Activated CD4-positive, alpha-beta memory T cell treated with anti-CD3 and anti-CD28 coated beads, Interleukin-2, amount 10 ng/mL, durations not matched to agents 7 days and 5 days (primary cell): ENCODE data around the gene PANX1. TPM values are rescaled to one million over a fixed set of nuclear protein-coding genes. Genes with fewer than 3 reads are reported as not detected.

Experiments used
- CTCF ChIA-PET: fragments of 350-600 bp; sonication (Branson Sonifier 250); formaldehyde crosslinking; loops from one replicate; lab custom pipeline; 2021; ENCODE audit warnings: antibody characterized with exemption, inconsistent platforms; lab: Charles Lee
- POLR2A ChIA-PET: fragments of 350-600 bp; sonication (Branson Sonifier 250); formaldehyde crosslinking; loops from one replicate; lab custom pipeline; 2021; ENCODE audit warnings: antibody characterized with exemption; lab: Charles Lee
- DNase-seq: peaks from one replicate; pipeline ENCODE4 v3.0.0-alpha.2; 2020
- H3K27ac Mint-ChIP-seq: one replicate; pipeline ENCODE4 v1.8.0; 2021; ENCODE audit warnings: mild to moderate bottlenecking, mixed read lengths
- H3K27me3 Mint-ChIP-seq: one replicate; pipeline ENCODE4 v1.8.0; 2021; ENCODE audit warnings: mixed read lengths
- H3K36me3 Mint-ChIP-seq: one replicate; pipeline ENCODE4 v1.8.0; 2021; ENCODE audit warnings: low read depth, mixed read lengths
- H3K4me1 Mint-ChIP-seq: one replicate; pipeline ENCODE4 v1.8.0; 2021; ENCODE audit warnings: mixed read lengths
- H3K4me3 Mint-ChIP-seq: one replicate; pipeline ENCODE4 v1.8.0; 2021; ENCODE audit warnings: mild to moderate bottlenecking, mixed read lengths
- H3K9me3 Mint-ChIP-seq: one replicate; pipeline ENCODE4 v1.8.0; 2021; ENCODE audit warnings: mixed read lengths
- total RNA-seq, 2 experiments: library from RNA; stranded (reverse); gene quantifications; one replicate each; pipeline ENCODE4 v1.2.3, GENCODE V29; 2021

The PANX1 gene
- total RNA-seq, 2 experiments from 2014 or later, result 13.7 to 13.9 TPM

DNA sequence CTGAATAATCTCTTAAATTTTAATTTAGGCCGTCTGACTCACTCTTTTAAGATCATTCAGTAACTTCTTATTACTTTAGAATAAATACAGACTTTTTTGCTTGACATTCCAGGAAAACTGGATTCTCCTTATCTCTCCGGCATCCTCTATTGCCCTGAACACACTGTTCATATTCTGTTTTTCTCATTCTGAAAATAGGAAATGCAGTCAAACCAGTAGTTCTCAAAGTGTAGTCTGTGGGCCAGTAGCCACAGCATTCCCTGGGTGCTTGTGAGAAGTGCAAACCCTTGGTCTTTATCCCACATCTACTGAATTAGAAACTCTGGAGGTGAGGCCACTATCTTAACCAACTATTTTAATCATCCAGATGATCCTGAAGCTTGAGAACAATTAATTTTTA is 84.3 kb downstream of the PANX1 start:
- ChIA-PET POLR2A (no interaction called here), CTCF (no interaction called here)
- no peaks in the 10 kb centered on the region for H3K36me3 Mint-ChIP-seq
- no peaks in the 10 kb centered on the region for H3K9me3 Mint-ChIP-seq
- H3K4me3 Mint-ChIP-seq, result no peak overlapping the region
- no peak overlapping the region for H3K27ac Mint-ChIP-seq
- no peaks in the 10 kb centered on the region for H3K27me3 Mint-ChIP-seq
- H3K4me1 Mint-ChIP-seq, result no peaks in the 10 kb centered on the region
- no peak for DNase-seq

DNA sequence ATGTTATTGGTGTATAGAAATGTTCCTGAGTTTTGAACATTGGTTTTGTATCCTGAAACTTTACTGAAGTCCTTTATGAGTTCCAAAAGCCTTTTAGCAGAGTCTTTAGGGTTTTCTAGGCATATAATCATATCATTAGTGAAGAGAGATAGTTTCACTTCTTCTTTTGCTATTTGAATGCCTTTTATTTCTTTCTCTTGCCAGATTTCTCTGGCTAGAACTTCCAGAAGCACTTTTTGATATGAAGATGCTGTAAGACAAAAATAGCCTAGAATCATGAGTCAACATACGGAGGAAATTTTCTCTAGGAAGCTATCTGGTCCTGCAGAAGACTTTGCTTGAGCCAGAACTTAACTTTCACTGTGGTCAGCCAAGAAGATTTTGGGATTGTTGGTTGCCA is 89.1 kb downstream of the PANX1 start:
- H3K27me3 Mint-ChIP-seq, result no peaks in the 10 kb centered on the region
- POLR2A ChIA-PET, result no interaction called here
- H3K4me1 Mint-ChIP-seq, result no peaks in the 10 kb centered on the region
- peaks cover 4% of the 10 kb centered on the region for H3K9me3 Mint-ChIP-seq
- H3K4me3 Mint-ChIP-seq, result no peak overlapping the region
- CTCF ChIA-PET, result no interaction called here
- no peaks in the 10 kb centered on the region for H3K36me3 Mint-ChIP-seq
- DNase-seq, result no peak
- H3K27ac Mint-ChIP-seq, result no peak overlapping the region

DNA sequence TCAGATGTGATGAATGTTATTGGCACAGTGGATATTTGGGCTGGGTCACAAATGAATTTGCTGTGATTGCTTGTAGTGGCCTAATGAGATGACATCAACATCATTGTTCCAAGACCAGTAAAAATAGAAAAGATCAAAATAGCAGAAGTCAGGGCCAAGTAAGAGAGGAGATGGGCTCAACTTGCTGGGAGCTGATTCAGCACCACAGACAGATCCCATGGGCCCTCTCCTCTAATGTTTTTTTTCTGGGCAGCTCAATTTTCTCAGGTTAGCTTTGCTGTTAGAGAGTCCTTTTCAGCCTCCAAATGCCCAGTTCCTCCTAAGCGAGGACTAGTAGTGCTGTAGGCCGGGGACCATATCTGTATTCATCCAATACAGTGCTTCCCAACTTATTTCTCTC is 89.7 kb downstream of the PANX1 start:
- Mint-ChIP-seq H3K9me3 (peaks cover 4% of the 10 kb centered on the region), H3K4me1 (no peaks in the 10 kb centered on the region), H3K36me3 (no peaks in the 10 kb centered on the region), H3K27me3 (no peaks in the 10 kb centered on the region), H3K27ac (no peak overlapping the region), H3K4me3 (no peak overlapping the region)
- ChIA-PET POLR2A (no interaction called here), CTCF (no interaction called here)
- DNase-seq, result no peak

DNA sequence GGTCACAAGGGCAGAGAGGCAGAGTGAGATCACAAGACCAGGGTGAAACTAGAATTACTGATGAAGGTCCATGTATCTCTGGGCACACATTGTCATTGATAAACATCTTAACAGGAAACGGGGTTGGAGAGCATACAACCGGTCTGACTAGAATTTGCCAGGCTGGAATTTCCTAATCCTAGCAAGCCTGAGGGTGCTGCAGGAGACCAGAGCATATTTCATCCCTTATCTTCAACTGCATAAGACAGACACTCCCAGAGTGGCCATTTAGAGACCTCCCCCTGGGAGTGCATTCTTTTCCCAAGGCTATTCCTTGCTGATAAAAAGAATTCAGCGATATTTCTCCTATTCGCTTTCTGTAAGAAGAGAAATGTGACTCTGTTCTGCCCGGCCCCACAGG is 91.1 kb downstream of the PANX1 start:
- H3K27me3 Mint-ChIP-seq, result no peaks in the 10 kb centered on the region
- peaks cover 4% of the 10 kb centered on the region for H3K9me3 Mint-ChIP-seq
- no peak overlapping the region for H3K4me3 Mint-ChIP-seq
- no peaks in the 10 kb centered on the region for H3K4me1 Mint-ChIP-seq
- no peak overlapping the region for H3K27ac Mint-ChIP-seq
- ChIA-PET POLR2A (no interaction called here), CTCF (no interaction called here)
- no peak for DNase-seq
- H3K36me3 Mint-ChIP-seq, result no peaks in the 10 kb centered on the region

DNA sequence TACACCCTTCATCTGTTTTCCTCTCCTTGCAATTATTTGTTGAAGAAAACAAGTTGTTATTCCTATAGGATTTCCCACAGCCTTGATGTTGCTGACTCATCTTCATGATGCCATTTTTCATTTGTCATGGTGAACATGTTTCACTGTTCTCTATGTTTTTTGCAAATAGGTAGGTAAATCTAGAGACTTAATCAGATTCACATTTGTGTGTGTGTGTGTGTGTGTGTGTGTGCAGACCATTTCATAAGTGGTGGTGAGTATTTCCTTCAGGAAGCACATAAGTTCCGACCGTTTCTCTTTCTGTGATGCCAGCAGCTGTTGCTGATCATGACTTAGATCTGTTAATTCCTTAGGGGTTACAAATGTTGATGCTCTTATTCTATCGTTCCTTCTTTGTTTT is 95.4 kb downstream of the PANX1 start:
- H3K4me1 Mint-ChIP-seq, result no peaks in the 10 kb centered on the region
- CTCF ChIA-PET, result no interaction called here
- POLR2A ChIA-PET, result no interaction called here
- H3K4me3 Mint-ChIP-seq, result no peak overlapping the region
- no peak overlapping the region for H3K27ac Mint-ChIP-seq
- H3K36me3 Mint-ChIP-seq, result no peaks in the 10 kb centered on the region
- no peaks in the 10 kb centered on the region for H3K27me3 Mint-ChIP-seq
- DNase-seq, result no peak
- peaks cover 4% of the 10 kb centered on the region for H3K9me3 Mint-ChIP-seq

Other genes with a start within 250 kb of the PANX1 start
- gene HEPHL1, start 107.5 kb upstream of the PANX1 start, total RNA-seq, result not detected
- gene IZUMO1R, start 175.7 kb downstream of the PANX1 start, total RNA-seq, result not detected